Prostate gland (tissue), 2 donors: Measurements from ENCODE around the gene VWA1. TPM values are rescaled to one million over a fixed set of nuclear protein-coding genes. Genes with fewer than 3 reads are reported as not detected.

ENCODE experiments used
- DNase-seq: peaks from one replicate; pipeline ENCODE4 v3.0.0-alpha.2; 2019; ENCODE audit warnings: low spot score
- H3K27ac ChIP-seq, 2 donors: fragments of 200-600 bp; sonication (generic); 2 replicates each; pipeline ENCODE4 v1.5.1; 2017 to 2019
- H3K27me3 ChIP-seq: fragments of 200-600 bp; sonication (generic); replicated peaks from 2 replicates; pipeline ENCODE4 v1.5.1; 2019; ENCODE audit not compliant: insufficient read depth
- H3K36me3 ChIP-seq, 2 donors: fragments of 200-600 bp; sonication (generic); 1 replicate in 1 of 2; 2 replicates in 1 of 2; pipeline versions ENCODE4 v1.5.1 to v1.8.1; 2017 to 2019
- H3K4me1 ChIP-seq: fragments of 200-600 bp; sonication (generic); replicated peaks from 2 replicates; pipeline ENCODE4 v1.5.1; 2019
- H3K4me3 ChIP-seq, 2 donors: fragments of 200-600 bp; sonication (generic); 2 replicates each; pipeline ENCODE4 v1.5.1; 2017 to 2019
- H3K9me3 ChIP-seq: fragments of 200-600 bp; sonication (generic); 2 replicates; pipeline ENCODE4 v1.5.1; 2017
- CTCF ChIP-seq, 4 experiments: fragments of 200-600 bp in 2 of 4; fragments of 450-650 bp in 2 of 4; sonication (generic) in 2 of 4; IDR thresholded peaks; 1 replicate in 3 of 4; 2 replicates in 1 of 4; pipeline ENCODE4 v1.5.1; 2016 to 2019; ENCODE audit warnings: antibody characterized with exemption in 4 of 4, mild to moderate bottlenecking in 2 of 4, moderate library complexity in 2 of 4
- POLR2A ChIP-seq: fragments of 450-650 bp; IDR thresholded peaks from one replicate; pipeline ENCODE4 v1.6.1; 2016; ENCODE audit warnings: antibody characterized with exemption, mild to moderate bottlenecking
- POLR2AphosphoS5 ChIP-seq: sonication (generic); formaldehyde crosslinking; IDR thresholded peaks from one replicate; pipeline ENCODE4 v1.6.1; 2017; ENCODE audit warnings: antibody characterized with exemption
- WGBS: methylation state at CpG from one replicate; pipeline ENCODE4 v1.1.5; 2018; 5-methylcytosine and 5-hydroxymethylcytosine counted together
- intact Hi-C: fragments of 100-400 bp; cut with DNase I; formaldehyde crosslinking; loops from one replicate; pipeline ENCODE4 v1.14.2; 2022
- total RNA-seq, 2 donors: library from RNA; depleted of rRNA; stranded (reverse); fragments of >200 nt; gene quantifications; one replicate each; pipeline ENCODE4 v1.1.0, GENCODE V29; 2016

VWA1 gene
- total RNA-seq, 2 donors from 2014 or later = 191 to 227 TPM

DNA sequence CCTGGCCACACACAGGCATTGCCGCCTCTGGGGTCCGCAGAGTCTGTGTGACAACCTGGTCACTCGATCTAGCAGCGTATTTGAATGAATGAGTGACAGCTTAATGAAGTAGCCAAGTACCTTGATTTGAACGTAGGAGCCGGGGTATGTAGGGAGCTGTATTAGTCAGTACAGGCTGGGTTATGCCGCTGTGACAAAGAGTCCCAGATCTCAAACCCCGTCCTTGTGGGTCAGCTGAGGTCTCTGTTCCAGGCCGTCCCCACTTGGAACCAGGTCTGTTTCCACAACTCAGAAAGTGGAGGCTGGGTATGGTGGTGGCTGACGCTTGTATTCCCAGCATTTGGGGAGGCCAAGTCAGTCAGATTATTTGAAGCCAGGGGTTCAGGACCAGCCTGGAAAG is 56.1 kb downstream of the VWA1 start:
- 95% methylated on average over 10 of the region's 10 CpGs for WGBS
- no peak overlapping the region for H3K27ac ChIP-seq
- no peaks in the 10 kb centered on the region for H3K9me3 ChIP-seq
- no peaks in the 10 kb centered on the region for H3K4me1 ChIP-seq
- no peaks in the 10 kb centered on the region for H3K27me3 ChIP-seq
- intact Hi-C loops = no loop called here
- DNase-seq = no peak
- H3K36me3 ChIP-seq = peaks cover 0 to 3% of the 10 kb centered on the region in 2 donors
- TF ChIP-seq CTCF (IDR thresholded peaks at IDR 0.05) (no peak), POLR2A (no peak), POLR2AphosphoS5 (no peak)
- no peak overlapping the region for H3K4me3 ChIP-seq

Other genes with a start within 250 kb of the VWA1 start
- 1 to 10 TPM; 3.1 to 3.5 TPM for gene TNFRSF18, start 229.1 kb upstream of the VWA1 start, total RNA-seq
- 1 to 10 TPM in 1 of 2 donors, under 1 TPM in 1; 0.50 to 3.0 TPM for gene TNFRSF4, start 221.5 kb upstream of the VWA1 start, total RNA-seq
- gene SDF4, start 203.7 kb upstream of the VWA1 start, total RNA-seq = 100 to 1,000 TPM; 177 to 185 TPM
- 10 to 100 TPM; 29.6 to 41.5 TPM for gene B3GALT6, start 203.5 kb upstream of the VWA1 start, total RNA-seq
- 1 to 10 TPM in 1 of 2 donors, not detected in 1; 3.4 TPM for gene C1QTNF12, start 189.0 kb upstream of the VWA1 start, total RNA-seq
- 10 to 100 TPM; 56.0 to 79.4 TPM for gene UBE2J2, start 161.8 kb upstream of the VWA1 start, total RNA-seq
- gene SCNN1D, start 155.3 kb upstream of the VWA1 start, total RNA-seq = 10 to 100 TPM in 1 of 2 donors, 1 to 10 TPM in 1; 6.9 to 23.7 TPM
- gene ACAP3, start 127.8 kb upstream of the VWA1 start, total RNA-seq = 10 to 100 TPM; 43.2 to 58.6 TPM
- gene PUSL1, start 127.1 kb upstream of the VWA1 start, total RNA-seq = 10 to 100 TPM; 30.6 to 36.9 TPM
- gene INTS11, start 111.0 kb upstream of the VWA1 start, total RNA-seq = 100 to 1,000 TPM in 1 of 2 donors, 10 to 100 TPM in 1; 97.3 to 178 TPM
- gene CPTP, start 110.9 kb upstream of the VWA1 start, total RNA-seq = 10 to 100 TPM; 35.8 to 54.0 TPM
- gene TAS1R3, start 104.4 kb upstream of the VWA1 start, total RNA-seq = under 1 TPM in 1 of 2 donors, not detected in 1; 0.80 TPM
- 100 to 1,000 TPM in 1 of 2 donors, 10 to 100 TPM in 1; 70.5 to 165 TPM for gene DVL1, start 86.3 kb upstream of the VWA1 start, total RNA-seq
- gene MXRA8, start 77.1 kb upstream of the VWA1 start, total RNA-seq = 100 to 1,000 TPM in 1 of 2 donors, 10 to 100 TPM in 1; 39.0 to 152 TPM
- 100 to 1,000 TPM; 152 to 161 TPM for gene AURKAIP1, start 60.5 kb upstream of the VWA1 start, total RNA-seq
- 100 to 1,000 TPM; 116 to 242 TPM for gene CCNL2, start 36.4 kb upstream of the VWA1 start, total RNA-seq
- gene MRPL20, start 28.4 kb upstream of the VWA1 start, total RNA-seq = 100 to 1,000 TPM; 143 to 174 TPM
- gene ANKRD65, start 14.4 kb upstream of the VWA1 start, total RNA-seq = 10 to 100 TPM; 33.7 to 34.9 TPM
- 1 to 10 TPM; 7.3 to 9.9 TPM for gene ATAD3C, start 14.0 kb downstream of the VWA1 start, total RNA-seq
- gene ATAD3B, start 36.1 kb downstream of the VWA1 start, total RNA-seq = 10 to 100 TPM; 16.8 to 26.9 TPM
- gene ATAD3A, start 76.5 kb downstream of the VWA1 start, total RNA-seq = 10 to 100 TPM; 30.0 to 32.8 TPM
- gene TMEM240, start 104.9 kb downstream of the VWA1 start, total RNA-seq = 1 to 10 TPM; 4.5 to 6.8 TPM
- 100 to 1,000 TPM; 173 to 203 TPM for gene SSU72, start 139.2 kb downstream of the VWA1 start, total RNA-seq
- gene FNDC10, start 164.4 kb downstream of the VWA1 start, total RNA-seq = 10 to 100 TPM in 1 of 2 donors, 1 to 10 TPM in 1; 3.5 to 33.3 TPM
- gene MIB2, start 179.8 kb downstream of the VWA1 start, total RNA-seq = 100 to 1,000 TPM in 1 of 2 donors, 10 to 100 TPM in 1; 60.6 to 152 TPM
- gene MMP23B, start 196.5 kb downstream of the VWA1 start, total RNA-seq = 10 to 100 TPM in 1 of 2 donors, 1 to 10 TPM in 1; 4.4 to 55.4 TPM
- 10 to 100 TPM; 15.0 to 31.2 TPM for gene CDK11B, start 223.3 kb downstream of the VWA1 start, total RNA-seq